ENCODE measurements around the gene LRRN2.

Gene LRRN2

DNA sequence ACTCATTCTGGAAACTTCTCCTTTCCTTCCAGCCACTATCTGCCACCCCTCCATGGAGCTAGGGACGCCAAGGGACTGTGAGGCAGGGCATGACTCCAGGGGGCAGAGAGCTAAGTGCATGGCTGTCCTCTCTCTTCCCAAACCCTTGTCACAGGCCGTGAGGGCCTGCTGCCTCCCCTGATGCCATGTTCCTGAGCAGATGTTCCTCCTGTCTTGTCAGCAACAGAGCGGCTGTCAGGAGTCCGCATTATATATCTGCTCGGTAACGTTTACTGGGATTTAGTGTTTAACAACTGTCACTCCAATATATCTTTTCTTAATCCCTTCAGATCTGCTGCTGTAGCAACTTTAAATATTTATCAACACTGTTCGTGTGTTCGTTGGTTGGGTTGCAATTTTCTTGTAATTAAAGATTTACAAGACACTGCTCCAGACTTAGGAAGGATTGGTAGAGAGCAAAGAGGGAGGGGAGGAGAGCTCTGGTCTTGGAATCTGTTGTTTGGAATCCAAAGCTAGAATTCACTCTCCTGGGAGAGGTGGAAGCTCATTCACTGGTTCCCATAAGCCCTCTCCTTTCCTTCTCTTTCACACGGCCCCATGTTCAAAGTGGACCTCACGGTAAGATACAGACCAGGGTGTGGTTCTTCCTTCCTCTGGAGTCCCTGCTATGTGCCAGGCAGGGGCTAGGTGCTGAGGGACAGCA, 93.1 kb downstream of the LRRN2 start:
- no peak for DNase-seq

DNA sequence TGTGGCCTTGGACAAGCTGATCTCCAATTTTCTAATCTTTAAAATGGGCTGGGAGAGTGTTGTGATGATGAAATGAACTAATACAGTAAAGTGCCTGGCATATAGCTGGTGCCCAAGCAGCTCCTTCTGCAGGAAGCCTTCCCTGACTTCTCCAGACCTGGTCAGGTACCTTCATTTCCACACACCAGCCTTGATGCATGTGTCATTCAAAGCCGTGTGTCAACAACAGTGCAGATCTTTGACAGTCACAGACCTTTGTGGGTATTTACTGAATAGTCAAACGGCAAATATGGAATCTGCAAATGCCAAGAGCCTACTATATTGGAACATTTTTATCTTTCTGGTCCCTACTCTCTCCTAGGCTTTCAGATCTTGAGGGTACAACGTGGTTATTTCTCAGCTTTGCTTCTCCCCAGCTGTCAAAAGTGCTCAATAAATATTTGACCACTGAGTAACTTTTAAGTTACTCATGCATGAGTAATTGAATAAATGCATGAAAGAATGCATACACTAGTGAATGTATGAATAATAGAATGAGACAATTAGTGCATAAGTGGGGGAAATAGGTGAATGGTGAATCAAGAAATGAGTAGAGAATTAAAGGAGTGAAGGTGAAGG, 94.0 kb downstream of the LRRN2 start:
- DNase-seq = peak in 1 of 2 experiments; percentile 38

- no peak for DNase-seq
Observed at GRCh38 chr1:204589409-204590038, 96.0 kb downstream of the LRRN2 start.

DNA sequence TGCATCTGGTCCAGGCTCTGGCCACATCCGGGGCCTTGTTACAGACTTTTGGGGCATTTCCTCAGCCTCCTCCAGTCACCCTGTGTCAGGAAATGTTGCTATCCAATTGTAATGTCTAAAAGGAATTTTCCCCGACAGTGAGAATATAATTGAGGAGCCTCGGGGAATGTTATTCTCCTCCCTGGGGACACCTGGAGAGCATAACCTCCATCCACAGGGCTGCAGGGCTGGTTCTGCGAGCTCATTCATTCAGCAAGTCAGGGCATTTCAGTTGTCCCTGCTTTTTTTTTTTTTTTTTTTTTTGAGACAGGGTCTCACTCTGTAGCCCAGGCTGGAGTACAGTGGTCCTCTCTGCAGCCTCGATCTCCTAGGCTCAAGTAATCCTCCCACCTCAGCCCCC, 96.7 kb downstream of the LRRN2 start:
- no peak for DNase-seq

- no peak for DNase-seq
Observed at GRCh38 chr1:204587621-204588020, 97.9 kb downstream of the LRRN2 start.

- DNase-seq = no peak
Observed at GRCh38 chr1:204584699-204585372, 100.7 kb downstream of the LRRN2 start.

DNA sequence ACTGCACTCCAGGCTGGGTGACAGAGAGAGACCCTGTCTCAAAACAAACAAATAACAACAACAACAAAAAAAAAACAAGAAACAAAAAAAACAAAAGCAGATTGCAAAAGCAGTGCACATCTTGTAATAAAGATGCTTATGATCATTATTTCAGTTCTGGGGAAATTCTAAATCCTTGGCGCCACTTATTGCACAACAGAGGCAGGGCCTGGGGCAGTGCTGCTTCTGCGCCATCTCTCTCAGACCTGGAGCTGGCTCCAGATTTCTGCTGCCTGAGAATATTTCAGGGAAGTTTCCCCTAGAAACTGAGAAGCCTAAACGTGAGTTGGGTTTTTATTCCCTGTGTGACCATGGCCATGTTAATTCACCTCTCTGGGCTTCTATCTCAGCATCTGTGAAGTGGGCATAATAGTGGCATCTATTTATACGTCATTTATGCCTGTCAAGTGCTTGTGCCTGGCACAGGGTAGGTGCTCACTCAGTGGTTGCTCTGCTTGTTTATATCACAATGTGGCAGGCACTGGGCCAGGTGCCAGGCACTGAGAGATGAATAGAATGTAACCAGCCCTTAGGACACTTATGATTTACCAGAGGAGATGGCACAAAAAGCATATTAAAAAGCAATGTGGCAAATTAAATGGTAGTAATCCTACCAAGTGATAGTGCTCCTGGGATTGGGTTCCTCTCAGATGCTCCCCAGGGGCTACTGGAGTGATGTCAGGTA, 101.5 kb downstream of the LRRN2 start:
- DNase-seq = no peak

GRCh38 chr1:204581759-204582158, 103.8 kb downstream of the LRRN2 start:
- DNase-seq = no peak

GRCh38 chr1:204580862-204581261, 104.7 kb downstream of the LRRN2 start:
- DNase-seq = no peak

- no peak for DNase-seq
Observed at GRCh38 chr1:204579681-204580080, 105.9 kb downstream of the LRRN2 start.

GRCh38 chr1:204578867-204579664, 106.5 kb downstream of the LRRN2 start:
- DNase-seq = no peak

DNA sequence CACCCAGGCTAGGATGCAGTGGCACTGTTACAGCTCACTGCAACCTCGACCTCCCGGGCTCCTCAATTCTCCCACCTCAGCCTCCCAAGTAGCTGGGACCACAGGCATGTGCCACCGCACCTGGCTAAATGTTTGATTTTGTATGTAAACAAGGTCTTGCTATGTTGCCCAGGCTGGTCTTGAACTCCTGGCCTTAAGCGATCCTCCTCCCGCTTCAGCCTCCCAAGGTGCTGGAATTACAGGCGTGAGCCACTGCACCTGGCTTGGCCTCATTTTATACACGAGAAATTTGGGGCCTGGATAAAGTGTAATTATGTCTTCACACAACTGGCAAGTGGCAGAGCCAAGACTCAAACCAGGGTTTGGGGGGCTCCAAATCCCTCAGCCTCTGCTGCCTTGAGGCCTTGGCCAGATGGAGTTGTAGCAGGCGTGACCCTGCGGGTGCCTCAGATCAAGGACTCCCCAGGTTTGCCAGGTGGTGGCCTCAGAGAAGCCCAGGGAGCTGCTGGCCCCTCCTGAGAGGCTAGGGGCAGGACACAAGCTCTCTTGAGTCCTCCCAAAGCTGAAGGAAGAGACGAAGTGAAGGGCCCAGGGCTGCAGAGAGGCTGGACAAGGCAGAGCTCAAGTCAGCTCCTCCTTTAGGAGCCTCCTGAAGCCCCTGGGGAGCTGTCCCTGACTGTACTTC, 107.6 kb downstream of the LRRN2 start:
- no peak for DNase-seq

DNA sequence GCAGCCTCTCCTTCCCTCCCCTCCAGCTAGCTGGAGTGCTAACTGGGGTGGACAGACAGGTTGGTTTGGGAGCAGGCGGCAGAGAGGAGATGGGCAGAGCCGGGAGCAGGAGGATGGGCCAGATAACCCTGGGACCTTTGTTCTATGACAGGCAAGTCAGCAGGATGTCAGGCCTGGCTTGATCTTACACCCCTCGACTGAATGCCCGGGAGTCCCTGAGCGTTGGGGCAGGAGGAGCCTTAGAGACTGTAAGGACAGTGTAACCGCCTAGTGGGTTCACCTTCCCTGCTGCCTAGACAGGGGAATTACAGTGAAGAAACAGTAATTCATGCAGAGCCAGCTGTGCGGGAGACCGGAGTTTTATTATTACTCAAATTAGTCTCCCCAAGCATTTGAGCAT, 109.1 kb downstream of the LRRN2 start:
- no peak for DNase-seq

DNA sequence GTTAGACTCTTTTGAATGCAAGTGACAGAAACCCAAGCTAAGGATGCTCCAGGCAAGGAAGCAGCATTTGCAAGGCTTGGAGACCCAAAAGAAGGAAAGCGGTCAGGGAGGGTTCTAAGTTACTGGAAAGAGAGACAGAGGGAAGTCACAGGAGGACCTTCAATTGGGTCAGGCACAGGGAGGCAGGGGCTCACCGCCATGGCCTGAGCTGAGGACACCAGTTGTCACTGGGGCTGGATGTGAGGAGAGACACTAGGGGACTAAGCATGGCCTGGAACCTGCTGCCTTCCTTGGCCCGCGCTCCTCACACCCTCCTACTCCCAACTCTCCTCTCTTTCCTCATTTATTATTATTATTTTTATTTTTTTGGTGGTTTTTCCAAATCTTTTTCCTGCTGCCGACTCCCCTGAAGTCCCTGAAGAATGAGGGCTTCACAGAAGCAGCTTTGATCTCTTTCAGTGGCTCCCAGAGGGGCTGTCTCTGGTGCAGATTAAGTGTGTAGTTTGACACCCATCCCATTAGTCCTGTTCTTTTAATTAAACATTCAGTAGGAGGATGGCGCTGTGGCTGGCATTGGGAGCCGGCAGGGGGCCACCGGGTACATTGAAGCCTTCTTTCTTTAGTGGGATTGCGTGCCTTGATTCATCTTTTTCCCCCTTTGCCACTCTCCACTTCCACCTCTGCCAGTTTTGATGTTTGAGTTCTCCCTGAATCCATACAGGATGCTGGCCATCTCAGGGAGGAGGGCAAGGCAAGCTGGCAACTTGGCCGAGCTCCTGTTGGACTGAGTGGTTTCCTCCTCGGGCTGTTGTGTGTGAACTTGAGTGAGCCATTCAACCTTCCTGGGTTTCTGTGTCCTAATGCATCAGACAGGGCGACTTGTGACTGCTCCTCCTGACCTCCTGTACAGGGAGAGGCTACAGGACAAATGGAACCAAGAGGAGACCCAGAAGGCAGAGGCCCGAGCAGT, 110.0 kb downstream of the LRRN2 start:
- no peak for DNase-seq

DNA sequence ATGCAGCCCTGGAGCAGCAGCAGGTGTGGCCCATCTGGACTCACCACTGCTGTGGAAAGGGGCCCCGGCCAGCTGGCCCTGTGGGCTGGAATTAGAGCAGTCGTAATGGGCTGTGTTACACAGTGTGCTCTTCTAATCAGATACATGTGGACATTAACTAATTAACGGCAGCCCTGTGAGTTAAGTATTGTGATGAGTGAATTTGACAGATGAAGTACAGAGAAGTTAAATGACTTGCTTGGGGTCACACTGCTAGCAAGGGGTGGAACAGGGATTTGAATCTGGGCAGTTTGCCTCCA, 110.7 kb downstream of the LRRN2 start:
- DNase-seq = no peak

- DNase-seq = no peak
Observed at GRCh38 chr1:204574016-204574864, 111.3 kb downstream of the LRRN2 start.

DNA sequence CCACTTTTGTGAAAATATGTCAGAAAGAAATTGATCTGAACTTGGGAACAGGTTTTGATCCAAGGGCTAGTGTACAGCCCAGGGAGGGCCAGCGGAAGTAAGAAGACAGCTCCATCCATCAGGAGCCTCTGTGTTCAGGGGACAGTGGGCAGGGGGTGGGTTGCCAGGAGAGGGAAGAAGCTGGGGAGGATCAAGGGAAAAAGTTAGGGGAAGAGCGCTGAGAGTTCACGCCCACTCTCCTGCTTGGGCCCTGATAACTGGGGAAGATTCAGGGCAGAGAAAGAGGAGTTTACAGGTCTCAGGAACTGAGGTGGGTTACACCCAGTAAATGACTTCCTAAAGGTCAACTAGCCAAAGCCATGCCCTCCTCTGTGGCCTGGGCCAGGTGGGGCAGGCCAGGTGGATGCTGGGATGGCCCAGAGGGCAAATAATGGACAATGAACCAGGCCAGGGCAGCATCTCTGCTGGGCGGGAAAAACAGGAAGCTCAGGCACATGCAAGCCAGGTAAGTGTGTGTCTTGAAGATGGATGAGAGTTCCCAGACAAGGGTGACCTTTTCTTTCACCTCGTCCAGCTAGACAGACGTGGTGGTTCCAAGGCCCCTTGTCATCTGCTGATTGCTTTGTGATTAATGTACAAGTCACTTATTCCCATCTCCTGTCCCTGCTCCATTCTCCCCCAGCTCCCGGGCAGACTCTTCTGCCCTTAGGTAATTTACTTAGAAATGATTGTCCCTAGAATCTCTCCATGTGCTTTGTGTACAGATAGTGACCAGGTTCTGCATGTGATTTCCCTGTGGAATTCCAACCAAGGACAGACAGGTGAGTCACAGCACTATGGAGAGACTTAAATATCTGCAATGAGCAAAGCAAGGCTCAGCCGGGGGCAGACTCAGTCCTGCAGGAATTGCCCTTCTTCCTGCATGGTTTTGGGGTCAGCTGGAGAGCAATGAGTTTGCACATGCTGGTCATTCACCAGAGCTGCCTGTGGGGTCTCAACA, 112.3 kb downstream of the LRRN2 start:
- DNase-seq = no peak

- no peak for DNase-seq
Observed at GRCh38 chr1:204571631-204572030, 113.9 kb downstream of the LRRN2 start.
